ENCODE data around the gene IRF6. TPM values are rescaled to one million over a fixed set of nuclear protein-coding genes. Genes with fewer than 3 reads are reported as not detected.
"Not testable (repeated sequence)": the region's sequence is repeated elsewhere in the genome, so short reads cannot be mapped to it uniquely, and the experiment has no call there.

IRF6 gene
- total RNA-seq, 1 donor from 2014 or later: 0.07 TPM

- peaks cover 7% of the 10 kb centered on the region for H3K4me1 Mint-ChIP-seq
- DNase-seq: no peak
- peaks cover 10% of the 10 kb centered on the region for H3K27me3 Mint-ChIP-seq
- no peaks in the 10 kb centered on the region for H3K36me3 Mint-ChIP-seq (ENCODE audit: low read depth)
- no peak overlapping the region for H3K27ac Mint-ChIP-seq
- no peaks in the 10 kb centered on the region for H3K9me3 Mint-ChIP-seq
- intact Hi-C loops (cut with micrococcal nuclease): no loop called here
- H3K4me3 Mint-ChIP-seq: no peak overlapping the region
Measured at GRCh38 chr1:209815931-209816341, 10.0 kb upstream of the IRF6 start.

DNA sequence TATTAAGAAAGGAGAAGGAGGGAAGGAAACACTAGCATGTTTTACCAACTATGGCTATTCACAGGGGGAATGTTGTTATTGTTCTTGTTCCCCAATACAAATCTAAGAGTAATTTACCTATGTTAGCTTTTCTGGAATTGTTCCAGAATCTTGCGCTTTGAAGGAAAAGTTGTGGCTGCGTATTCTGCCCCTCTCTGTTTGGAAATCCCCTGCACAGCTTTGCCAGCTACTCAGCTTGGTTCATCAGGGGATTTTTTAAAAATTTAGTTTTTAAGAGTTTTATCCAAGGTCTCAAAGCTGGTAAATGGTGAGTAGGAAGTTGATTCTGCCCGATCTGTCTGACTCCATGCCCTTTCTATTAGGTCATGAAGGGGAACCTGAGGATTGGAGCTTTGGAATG, 9.5 kb upstream of the IRF6 start:
- intact Hi-C loops (cut with micrococcal nuclease): no loop called here
- H3K27ac Mint-ChIP-seq: no peak overlapping the region
- no peaks in the 10 kb centered on the region for H3K36me3 Mint-ChIP-seq (ENCODE audit: low read depth)
- no peak overlapping the region for H3K4me3 Mint-ChIP-seq
- no peaks in the 10 kb centered on the region for H3K9me3 Mint-ChIP-seq
- peaks cover 6% of the 10 kb centered on the region for H3K27me3 Mint-ChIP-seq
- DNase-seq: no peak
- H3K4me1 Mint-ChIP-seq: peaks cover 7% of the 10 kb centered on the region

- DNase-seq: no peak
- Mint-ChIP-seq H3K27me3 (no peaks in the 10 kb centered on the region), H3K4me1 (peaks cover 7% of the 10 kb centered on the region), H3K36me3 (ENCODE audit: low read depth) (no peaks in the 10 kb centered on the region), H3K9me3 (no peaks in the 10 kb centered on the region), H3K27ac (no peak overlapping the region), H3K4me3 (no peak overlapping the region)
- intact Hi-C loops (cut with micrococcal nuclease): no loop called here
Measured at GRCh38 chr1:209813902-209814301, 8.0 kb upstream of the IRF6 start.

DNA sequence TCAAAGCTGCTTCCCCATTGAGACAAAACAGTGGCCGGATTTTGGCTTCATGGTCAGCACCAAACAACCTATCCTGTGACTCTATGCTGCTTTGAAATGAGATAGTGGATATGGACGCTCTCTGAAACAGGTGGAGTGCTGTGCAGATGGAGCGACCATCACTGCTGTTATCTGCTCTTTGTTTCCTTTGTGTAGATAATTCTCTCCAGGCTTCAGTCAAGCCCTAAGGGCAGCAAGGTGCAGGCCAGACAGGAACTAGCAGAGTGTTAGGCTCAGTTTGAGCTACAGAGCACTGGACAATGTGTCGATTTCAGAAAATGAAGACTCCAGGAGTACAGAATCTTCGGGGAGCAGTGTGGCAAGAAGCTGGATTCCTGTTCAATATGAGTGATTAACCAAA, 4.8 kb upstream of the IRF6 start:
- no peak overlapping the region for H3K27ac Mint-ChIP-seq
- DNase-seq: no peak
- intact Hi-C loops (cut with micrococcal nuclease): no loop called here
- no peaks in the 10 kb centered on the region for H3K36me3 Mint-ChIP-seq (ENCODE audit: low read depth)
- no peak overlapping the region for H3K4me3 Mint-ChIP-seq
- no peaks in the 10 kb centered on the region for H3K9me3 Mint-ChIP-seq
- H3K27me3 Mint-ChIP-seq: no peaks in the 10 kb centered on the region
- peaks cover 11% of the 10 kb centered on the region for H3K4me1 Mint-ChIP-seq

GRCh38 chr1:209809611-209810010, 3.7 kb upstream of the IRF6 start:
- Mint-ChIP-seq H3K4me3 (no peak overlapping the region), H3K36me3 (ENCODE audit: low read depth) (no peaks in the 10 kb centered on the region), H3K4me1 (peaks cover 11% of the 10 kb centered on the region), H3K27me3 (no peaks in the 10 kb centered on the region), H3K27ac (no peak overlapping the region), H3K9me3 (no peaks in the 10 kb centered on the region)
- intact Hi-C loops (cut with micrococcal nuclease): no loop called here
- no peak for DNase-seq

- Mint-ChIP-seq H3K4me3 (no peak overlapping the region), H3K4me1 (peaks cover 14% of the 10 kb centered on the region), H3K27me3 (peaks cover 5% of the 10 kb centered on the region), H3K27ac (no peak overlapping the region), H3K36me3 (ENCODE audit: low read depth) (no peaks in the 10 kb centered on the region), H3K9me3 (no peaks in the 10 kb centered on the region)
- intact Hi-C loops (cut with micrococcal nuclease): no loop called here
- DNase-seq: no peak
Measured at GRCh38 chr1:209808059-209808581, 2.2 kb upstream of the IRF6 start.

DNA sequence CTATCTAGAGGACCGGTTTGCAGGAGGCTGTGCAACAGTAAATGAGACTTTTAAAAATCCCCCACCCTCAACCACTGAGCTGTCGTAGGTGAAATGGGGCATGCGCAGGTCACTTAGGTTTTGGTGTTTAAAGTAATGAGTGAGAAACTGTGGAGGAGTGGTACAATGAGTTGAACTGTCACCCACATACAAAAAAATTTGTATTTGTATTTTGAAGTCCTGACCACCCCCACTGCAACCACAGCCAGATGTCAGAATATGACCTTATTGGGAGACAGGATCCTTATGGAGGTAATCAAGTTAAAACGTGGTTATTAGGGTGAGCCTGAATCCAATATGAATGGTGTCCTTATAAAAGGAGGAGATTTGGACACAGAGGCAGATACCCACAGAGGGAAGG, 1.6 kb upstream of the IRF6 start:
- intact Hi-C loops (cut with micrococcal nuclease): no loop called here
- Mint-ChIP-seq H3K9me3 (no peaks in the 10 kb centered on the region), H3K27me3 (peaks cover 6% of the 10 kb centered on the region), H3K27ac (no peak overlapping the region), H3K4me1 (peaks cover 14% of the 10 kb centered on the region), H3K4me3 (no peak overlapping the region), H3K36me3 (ENCODE audit: low read depth) (no peaks in the 10 kb centered on the region)
- no peak for DNase-seq

GRCh38 chr1:209805341-209805781, 581 bp downstream of the IRF6 start:
- Mint-ChIP-seq H3K9me3 (no peaks in the 10 kb centered on the region), H3K4me1 (peaks cover 14% of the 10 kb centered on the region), H3K36me3 (ENCODE audit: low read depth) (no peaks in the 10 kb centered on the region), H3K4me3 (no peak overlapping the region), H3K27me3 (peaks cover 12% of the 10 kb centered on the region), H3K27ac (no peak overlapping the region)
- intact Hi-C loops (cut with micrococcal nuclease): no loop called here
- DNase-seq: no peak

GRCh38 chr1:209803568-209803967, 2.4 kb downstream of the IRF6 start:
- Mint-ChIP-seq H3K27me3 (peaks cover 14% of the 10 kb centered on the region), H3K27ac (no peak overlapping the region), H3K9me3 (no peaks in the 10 kb centered on the region), H3K4me3 (no peak overlapping the region), H3K36me3 (ENCODE audit: low read depth) (no peaks in the 10 kb centered on the region), H3K4me1 (peaks cover 14% of the 10 kb centered on the region)
- intact Hi-C loops (cut with micrococcal nuclease): no loop called here
- DNase-seq: no peak

DNA sequence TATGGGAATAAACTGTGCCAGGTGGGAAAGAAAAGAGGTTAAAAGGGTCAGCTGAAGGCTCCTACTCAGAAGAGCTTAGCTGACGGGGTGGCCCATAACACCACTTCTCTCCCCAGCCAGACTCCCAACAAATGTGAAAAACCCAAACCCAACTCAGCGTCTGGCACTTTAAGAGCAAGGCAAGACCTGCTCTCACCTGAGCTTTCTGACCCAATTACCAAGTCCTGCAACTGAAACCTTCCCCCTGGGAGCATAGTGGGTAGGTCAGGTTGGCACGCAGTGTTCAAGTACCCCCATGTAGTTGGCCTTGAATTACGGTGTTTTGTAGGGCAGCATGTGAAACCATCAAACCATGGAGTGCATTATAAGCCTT, 3.2 kb downstream of the IRF6 start:
- no peak overlapping the region for H3K4me3 Mint-ChIP-seq
- H3K27ac Mint-ChIP-seq: no peak overlapping the region
- no peaks in the 10 kb centered on the region for H3K9me3 Mint-ChIP-seq
- no peak for DNase-seq
- intact Hi-C loops (cut with micrococcal nuclease): no loop called here
- H3K4me1 Mint-ChIP-seq: peaks cover 17% of the 10 kb centered on the region
- peaks cover 14% of the 10 kb centered on the region for H3K27me3 Mint-ChIP-seq
- H3K36me3 Mint-ChIP-seq (ENCODE audit: low read depth): no peaks in the 10 kb centered on the region

DNA sequence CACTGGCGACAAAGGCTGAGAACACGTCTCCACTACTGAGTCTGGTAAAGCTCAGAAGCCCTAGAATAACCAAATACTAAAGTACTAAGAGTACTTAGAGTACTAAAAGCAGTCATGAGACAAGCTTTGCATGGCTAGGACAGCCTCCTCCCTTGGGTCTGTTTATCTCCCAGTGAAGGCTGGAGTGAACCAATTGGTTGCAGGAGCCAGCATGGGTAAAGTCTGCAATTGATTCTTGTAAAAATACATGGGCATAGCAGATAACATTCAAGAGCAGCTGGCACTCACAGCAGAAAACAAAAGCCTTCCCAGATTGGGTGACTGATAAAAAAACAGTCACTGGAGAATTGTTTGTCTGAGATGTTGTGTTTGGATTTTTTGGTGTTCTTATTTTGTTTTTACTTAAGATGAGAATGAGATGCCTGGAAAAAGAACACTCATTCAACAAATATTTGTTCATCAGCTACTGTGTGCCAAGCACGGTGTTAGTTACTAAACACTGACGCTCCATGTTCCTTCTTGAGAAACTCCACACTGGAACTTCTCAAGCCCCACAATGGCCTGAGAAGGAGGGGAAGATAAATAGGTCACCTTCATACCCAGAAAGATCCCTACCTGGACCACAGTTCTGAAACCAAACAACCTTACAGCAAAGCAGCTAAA, 3.7 kb downstream of the IRF6 start:
- Mint-ChIP-seq H3K27ac (no peak overlapping the region), H3K4me1 (peaks cover 13% of the 10 kb centered on the region), H3K36me3 (ENCODE audit: low read depth) (no peaks in the 10 kb centered on the region), H3K4me3 (no peak overlapping the region), H3K27me3 (peaks cover 14% of the 10 kb centered on the region), H3K9me3 (no peaks in the 10 kb centered on the region)
- DNase-seq: no peak
- intact Hi-C loops (cut with micrococcal nuclease): no loop called here

DNA sequence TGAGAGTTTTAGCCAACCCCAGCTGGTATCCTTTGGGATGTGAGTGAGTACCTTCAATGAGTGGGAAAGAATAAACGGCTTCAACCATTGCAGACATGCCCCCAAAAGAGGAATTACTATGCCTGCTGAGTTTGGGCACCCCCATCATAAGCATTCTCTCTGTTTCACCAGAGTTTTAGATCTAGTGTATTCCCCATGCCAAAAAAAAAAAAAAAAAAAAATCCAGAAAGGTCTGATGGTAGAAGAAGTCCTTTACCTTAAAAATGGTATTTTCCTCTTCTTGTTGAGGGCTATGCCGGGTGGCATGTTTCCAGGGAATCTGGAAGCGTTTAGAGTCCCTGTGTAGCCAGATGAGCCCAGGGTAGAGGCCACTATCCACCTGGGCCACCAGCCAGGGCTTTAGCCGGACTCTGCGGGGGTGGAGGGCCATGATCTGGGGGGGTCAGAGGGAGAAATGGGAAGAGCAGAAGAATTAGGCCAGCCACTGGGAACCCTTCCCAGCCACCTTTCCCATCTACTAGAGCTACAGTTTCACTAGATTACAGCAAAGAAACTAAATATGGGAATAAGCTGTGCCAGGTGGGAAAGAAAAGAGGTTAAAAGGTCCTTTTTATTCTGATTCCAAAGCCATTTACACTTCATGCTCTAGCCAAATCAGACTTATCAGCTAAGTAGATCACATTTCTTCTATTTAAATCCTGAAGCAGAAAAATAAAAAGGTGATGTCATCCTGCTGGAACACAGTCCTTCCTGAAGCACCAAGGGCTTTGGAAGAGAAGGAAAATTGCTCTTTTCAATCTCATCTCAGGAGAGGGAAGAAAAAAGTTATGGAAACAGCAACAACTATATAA, 4.7 kb downstream of the IRF6 start:
- peaks cover 12% of the 10 kb centered on the region for H3K4me1 Mint-ChIP-seq
- intact Hi-C loops (cut with micrococcal nuclease): no loop called here
- H3K9me3 Mint-ChIP-seq: no peaks in the 10 kb centered on the region
- H3K27me3 Mint-ChIP-seq: peaks cover 14% of the 10 kb centered on the region
- no peak overlapping the region for H3K27ac Mint-ChIP-seq
- no peak for DNase-seq
- no peak overlapping the region for H3K4me3 Mint-ChIP-seq
- no peaks in the 10 kb centered on the region for H3K36me3 Mint-ChIP-seq (ENCODE audit: low read depth)

DNA sequence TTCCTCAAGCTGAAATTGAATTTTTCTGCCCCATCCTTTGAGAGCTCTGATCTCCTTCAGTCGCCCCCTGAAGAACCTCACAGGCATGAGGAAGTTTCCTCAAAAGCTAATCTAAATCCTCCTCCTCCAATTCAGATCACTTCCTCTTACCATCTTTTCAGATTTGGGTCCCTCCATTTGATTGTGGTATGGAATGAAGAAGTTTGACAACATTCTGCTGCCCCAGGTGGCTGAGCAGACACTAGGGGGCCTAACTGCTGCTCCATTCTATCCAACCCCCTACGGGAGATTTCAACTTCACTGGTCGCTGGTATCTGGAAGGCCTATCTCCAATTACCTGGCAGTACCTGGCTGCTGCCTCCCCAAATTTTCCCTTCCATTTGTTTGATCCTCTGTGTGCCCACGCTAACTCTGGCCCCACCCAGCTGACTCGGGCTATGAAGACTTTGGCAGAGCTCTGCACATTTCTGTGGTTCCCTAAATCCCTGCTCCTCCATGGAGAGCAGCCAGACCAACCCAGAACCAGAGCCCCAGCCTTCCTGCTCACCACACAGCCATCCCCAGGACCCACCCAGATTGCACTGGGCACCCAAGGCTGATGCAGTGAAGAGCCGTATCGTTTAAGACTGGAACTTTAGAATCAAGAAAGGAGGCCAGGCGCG, 7.8 kb downstream of the IRF6 start:
- intact Hi-C loops (cut with micrococcal nuclease): no loop called here
- Mint-ChIP-seq H3K27me3 (peaks cover 14% of the 10 kb centered on the region), H3K4me1 (peaks cover 3% of the 10 kb centered on the region), H3K9me3 (peaks cover 7% of the 10 kb centered on the region), H3K27ac (no peak overlapping the region), H3K36me3 (ENCODE audit: low read depth) (no peaks in the 10 kb centered on the region), H3K4me3 (no peak overlapping the region)
- no peak for DNase-seq

DNA sequence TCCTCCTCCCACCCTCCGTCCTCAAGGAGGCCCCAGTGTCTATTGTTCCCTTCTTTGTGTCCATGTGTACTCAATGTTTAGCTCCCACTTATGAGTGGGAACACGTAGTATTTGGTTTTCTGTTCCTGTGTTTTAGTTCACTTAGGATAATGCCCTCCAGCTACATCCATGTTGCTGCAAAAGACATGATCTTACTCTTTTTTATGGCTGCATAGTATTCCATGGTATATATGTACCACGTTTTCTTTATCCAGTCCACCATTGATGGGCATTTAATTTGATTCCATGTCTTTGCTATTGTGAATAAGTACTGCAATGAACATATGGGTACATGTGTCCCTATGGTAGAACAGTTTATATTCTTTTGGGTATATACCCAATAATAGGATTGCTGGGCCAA, 12.2 kb downstream of the IRF6 start:
- intact Hi-C loops (cut with micrococcal nuclease); H3K36me3 Mint-ChIP-seq (ENCODE audit: low read depth); H3K27me3 Mint-ChIP-seq; H3K4me3 Mint-ChIP-seq; H3K27ac Mint-ChIP-seq; DNase-seq: not testable (repeated sequence)
- peaks cover 21% of the 10 kb centered on the region for H3K4me1 Mint-ChIP-seq
- peaks cover 19% of the 10 kb centered on the region for H3K9me3 Mint-ChIP-seq

Data from activated CD4-positive, alpha-beta T cell treated with anti-CD3 and anti-CD28 coated beads, Interleukin-2, amount 10 ng/mL, durations not matched to agents 24 days and 14 days (primary cell).